Heart right ventricle (tissue), 16 donors: ENCODE data around the gene ANKS4B. TPM values are rescaled to one million over a fixed set of nuclear protein-coding genes. Genes with fewer than 3 reads are reported as not detected.

Source experiments
- ATAC-seq, 8 donors: fragments of 200-7000 bp; cut with Tn5 transposase; one replicate each; pipeline ENCODE4 v1.9.1; 2020; ENCODE audit warnings: mild to moderate bottlenecking in 8 of 8, moderate library complexity in 8 of 8, moderate number of reproducible peaks in 1 of 8
- DNase-seq, 2 donors: peaks; one replicate each; pipeline ENCODE4 v3.0.0-alpha.2; 2020
- H3K27ac ChIP-seq, 10 donors: fragments of 200-600 bp; sonication (generic) in 2 of 10; one replicate each; pipeline versions ENCODE4 v1.5.0 to v1.8.0; 2020 to 2022; ENCODE audit warnings: mild to moderate bottlenecking in 3 of 10
- H3K27me3 ChIP-seq, 7 donors: fragments of 200-600 bp; one replicate each; pipeline ENCODE4 v1.8.0; 2021 to 2022; ENCODE audit warnings: mild to moderate bottlenecking in 2 of 7
- H3K36me3 ChIP-seq, 9 donors: fragments of 200-600 bp; sonication (generic) in 1 of 9; one replicate each; pipeline versions ENCODE4 v1.5.0 to v1.8.0; 2020 to 2022; ENCODE audit warnings: mild to moderate bottlenecking in 2 of 9
- H3K4me1 ChIP-seq, 9 donors: fragments of 200-600 bp; sonication (generic) in 1 of 9; one replicate each; pipeline versions ENCODE4 v1.5.0 to v1.8.0; 2020 to 2022; ENCODE audit warnings: mild to moderate bottlenecking in 4 of 9
- H3K4me3 ChIP-seq, 10 donors: fragments of 200-600 bp; sonication (generic) in 2 of 10; one replicate each; pipeline versions ENCODE4 v1.5.0 to v1.8.0; 2020 to 2022; ENCODE audit warnings: mild to moderate bottlenecking in 7 of 10, moderate library complexity in 2 of 10
- H3K9me3 ChIP-seq, 11 donors: fragments of 200-600 bp in 10 of 11; sonication (generic) in 2 of 11; one replicate each; pipeline versions ENCODE4 v1.5.0 to v1.8.0; 2013 to 2022; ENCODE audit warnings: mild to moderate bottlenecking in 2 of 11, control low read depth in 1 of 11, moderate library complexity in 1 of 11
- CTCF ChIP-seq, 9 donors: fragments of 200-600 bp; sonication (generic) in 2 of 9; IDR thresholded peaks; one replicate each; pipeline versions ENCODE4 v1.5.0 to v1.8.0; 2021 to 2022; ENCODE audit warnings: antibody characterized with exemption in 9 of 9, mild to moderate bottlenecking in 5 of 9, moderate library complexity in 1 of 9
- WGBS, 2 donors: extraction: QIAGEN DNeasy Blood & Tissue Kit; methylation state at CpG; one replicate each; pipeline ENCODE4 v1.1.7; 2013; ENCODE audit warnings: inconsistent platforms in 1 of 2; 5-methylcytosine and 5-hydroxymethylcytosine counted together
- intact Hi-C, 10 donors: fragments of 100-400 bp; cut with DNase I; formaldehyde crosslinking; loops; one replicate each; pipeline versions ENCODE4 v1.11.1 to v1.14.2; 2022
- polyA plus RNA-seq, 2 donors: library from polyadenylated mRNA; stranded (reverse); fragments of 200-250 nt; gene quantifications; one replicate each; pipeline ENCODE4 v1.2.3, GENCODE V29; 2013
- total RNA-seq, 10 donors: library from RNA; stranded (reverse); fragmentation: NEBNext Ultra II Directional in 3 of 10; extraction: Animal tissue kit (Norgen Biotek cat#: 25700) in 3 of 10; gene quantifications; one replicate each; pipeline versions ENCODE4 v1.2.1 to v1.2.4, GENCODE V29; 2021 to 2023
- donor health status: Arrhythmogenic right ventricular cardiomyopathy.
- donor health status: ischemic (EF 13 %, LVEDD 7.1; RV severe dilation, severe dysfunction).
- donor health status: healthy with polysubstance abuse.
- donor health status: DM: no; HTN: yes; CAD: no.
- donor health status: DM: no; HTN: no; CAD: no.
- donor health status: ischemic (EF 25% LVEDD 6.9; RV normal size, moderate dysfunction).
- donor health status: ischemic (EF 25% LVEDD 5.7; RV mildly dilated, moderate dysfunction).
- donor health status: healthy.
- donor health status: DM: yes; HTN: yes; CAD: no.
- donor health status: Ischemic cardiomyopathy.
- donor health status: ischemic (EF 35%, LVEDD 5.7; RV mildly dilated, moderate dysfunction).
- donor health status: nonischemic (EF 11% LVEDD 7.7; RV severe dilation, severe dysfunction).
- donor health status: DM: yes; HTN: yes; CAD: no.
- donor health status: PGD.
- donor health status: ischemic (EF 29% LVEDD 5.4; RV normal size, mild dysfunction).
- donor health status: nonischemic (EF 23%, LVEDD 6.1; RV moderate dilation, normal function).

The ANKS4B gene
- total and polyA plus RNA-seq, 12 donors, result not detected

- H3K27me3 ChIP-seq, result peaks cover 0 to 22% (median 0%) of the 10 kb centered on the region in 7 donors
- H3K9me3 ChIP-seq, result no peaks in the 10 kb centered on the region
- H3K4me1 ChIP-seq, result peaks cover 0 to 19% (median 7%) of the 10 kb centered on the region in 9 donors
- no peaks in the 10 kb centered on the region for H3K36me3 ChIP-seq
- TF ChIP-seq CTCF (IDR thresholded peaks at IDR 0.05), result peak; percentile 62 to 97 (median 82)
- intact Hi-C loops, result loop anchor here (1.0 to 10.0 kb wide), 12 partner anchors 108 to 1374 kb away; partner anchors contain the start of genes LDAF1 (in 3 of the 10) and DNAH3 (in 1 of the 10)
- ATAC-seq (peak; percentile 93 to 99 (median 96)), DNase-seq (peak; percentile 72 to 98)
- WGBS, 2 donors, result 0% methylated on average over 36 of the region's 36 CpGs
- peak overlapping the region; percentile 7 to 79 (median 64) for H3K4me3 ChIP-seq
- peak overlapping the region; percentile 14 to 87 (median 73) for H3K27ac ChIP-seq
These were observed 67.0 kb downstream of the ANKS4B start for GRCh38 chr16:21300309-21301167.

- peak in 7 of 9 donors; percentile 7 to 42 (median 32) for TF ChIP-seq CTCF (IDR thresholded peaks at IDR 0.05)
- WGBS, 2 donors, result 0 to 1% methylated on average over 43 to 60 of the region's 60 CpGs
- DNase-seq, result peak; percentile 61
- Histone ChIP-seq H3K9me3 (no peaks in the 10 kb centered on the region), H3K27ac (peak overlapping the region; percentile 14 to 87 (median 73)), H3K27me3 (peaks cover 0 to 17% (median 0%) of the 10 kb centered on the region in 7 donors), H3K36me3 (no peaks in the 10 kb centered on the region), H3K4me1 (peaks cover 0 to 19% (median 7%) of the 10 kb centered on the region in 9 donors), H3K4me3 (peak overlapping the region; percentile 7 to 79 (median 64))
- ATAC-seq, result peak; percentile 72 to 91 (median 84)
- intact Hi-C loops, result loop anchor here in 9 of 10 donors (2.0 to 10.0 kb wide), 10 partner anchors 109 to 1373 kb away; partner anchors contain the start of genes LDAF1 (in 3 of the 9) and DNAH3 (in 1 of the 9)
These were observed 67.8 kb downstream of the ANKS4B start for GRCh38 chr16:21301168-21301894.

DNA sequence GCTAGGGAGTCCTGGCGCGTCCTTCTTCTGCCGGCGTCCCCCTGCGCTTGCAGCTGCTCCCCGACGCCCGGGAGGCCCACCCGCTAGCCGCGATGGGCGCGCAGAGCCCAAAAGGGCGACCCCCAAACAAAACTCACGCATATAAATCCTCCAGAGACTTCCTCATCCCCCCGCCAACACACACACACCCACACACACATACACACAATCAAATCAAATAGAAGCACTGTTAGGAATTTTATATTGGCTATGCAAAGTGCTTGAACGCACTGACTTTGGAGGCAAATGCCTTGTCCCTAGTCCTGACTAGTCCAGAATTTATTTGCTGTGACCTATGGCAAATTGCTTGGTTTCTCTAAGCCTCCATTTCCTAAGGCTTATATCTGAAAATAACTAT lies 68.4 kb downstream of the ANKS4B start:
- no peak for ATAC-seq
- WGBS, 2 donors, result 3 to 4% methylated on average over 17 of the region's 17 CpGs

More for the DNA sequence above, 68.4 kb downstream of the ANKS4B start:
- Histone ChIP-seq H3K27me3 (peaks cover 0 to 17% (median 0%) of the 10 kb centered on the region in 7 donors), H3K36me3 (no peaks in the 10 kb centered on the region), H3K27ac (peak overlapping the region in 5 of 10 donors; percentile 32 to 87 (median 80)), H3K4me3 (peak overlapping the region; percentile 7 to 79 (median 64)), H3K9me3 (no peaks in the 10 kb centered on the region), H3K4me1 (peaks cover 0 to 19% (median 7%) of the 10 kb centered on the region in 9 donors)
- DNase-seq, result no peak
- TF ChIP-seq CTCF (IDR thresholded peaks at IDR 0.05), result no peak
- intact Hi-C loops, result loop anchor here in 9 of 10 donors (2.0 to 10.0 kb wide), 10 partner anchors 110 to 1373 kb away; partner anchors contain the start of genes LDAF1 (in 3 of the 9) and DNAH3 (in 1 of the 9)
